Adipocyte (in vitro differentiated cells): ENCODE results near the gene KCNK18.

Experiments
- DNase-seq: peaks from one replicate; pipeline ENCODE4 v3.0.0-alpha.2; 2015; ENCODE audit warnings: low read depth
- H3K27me3 ChIP-seq: replicated peaks from 2 replicates; pipeline ENCODE4 v1.7.0; 2013; ENCODE audit warnings: mild to moderate bottlenecking, low read length, moderate library complexity; ENCODE audit not compliant: control insufficient read depth, insufficient read depth
- H3K36me3 ChIP-seq: 2 replicates; pipeline ENCODE4 v1.7.0; 2013; ENCODE audit warnings: low read length, mild to moderate bottlenecking, moderate library complexity; ENCODE audit not compliant: control insufficient read depth, insufficient read depth, severe bottlenecking
- H3K4me1 ChIP-seq: 2 replicates; pipeline ENCODE4 v1.7.0; 2013; ENCODE audit warnings: mild to moderate bottlenecking, low read length, moderate library complexity; ENCODE audit not compliant: control insufficient read depth, insufficient read depth
- H3K4me3 ChIP-seq: 2 replicates; pipeline ENCODE4 v1.7.0; 2013; ENCODE audit warnings: mild to moderate bottlenecking, low read length, moderate library complexity
- H3K9ac ChIP-seq: 2 replicates; pipeline ENCODE4 v1.7.0; 2013; ENCODE audit warnings: mild to moderate bottlenecking, low read length, moderate library complexity
- H3K9me3 ChIP-seq: 2 replicates; pipeline ENCODE4 v1.7.0; 2013; ENCODE audit warnings: mild to moderate bottlenecking, low read length, moderate library complexity; ENCODE audit not compliant: control insufficient read depth

The KCNK18 gene

DNA sequence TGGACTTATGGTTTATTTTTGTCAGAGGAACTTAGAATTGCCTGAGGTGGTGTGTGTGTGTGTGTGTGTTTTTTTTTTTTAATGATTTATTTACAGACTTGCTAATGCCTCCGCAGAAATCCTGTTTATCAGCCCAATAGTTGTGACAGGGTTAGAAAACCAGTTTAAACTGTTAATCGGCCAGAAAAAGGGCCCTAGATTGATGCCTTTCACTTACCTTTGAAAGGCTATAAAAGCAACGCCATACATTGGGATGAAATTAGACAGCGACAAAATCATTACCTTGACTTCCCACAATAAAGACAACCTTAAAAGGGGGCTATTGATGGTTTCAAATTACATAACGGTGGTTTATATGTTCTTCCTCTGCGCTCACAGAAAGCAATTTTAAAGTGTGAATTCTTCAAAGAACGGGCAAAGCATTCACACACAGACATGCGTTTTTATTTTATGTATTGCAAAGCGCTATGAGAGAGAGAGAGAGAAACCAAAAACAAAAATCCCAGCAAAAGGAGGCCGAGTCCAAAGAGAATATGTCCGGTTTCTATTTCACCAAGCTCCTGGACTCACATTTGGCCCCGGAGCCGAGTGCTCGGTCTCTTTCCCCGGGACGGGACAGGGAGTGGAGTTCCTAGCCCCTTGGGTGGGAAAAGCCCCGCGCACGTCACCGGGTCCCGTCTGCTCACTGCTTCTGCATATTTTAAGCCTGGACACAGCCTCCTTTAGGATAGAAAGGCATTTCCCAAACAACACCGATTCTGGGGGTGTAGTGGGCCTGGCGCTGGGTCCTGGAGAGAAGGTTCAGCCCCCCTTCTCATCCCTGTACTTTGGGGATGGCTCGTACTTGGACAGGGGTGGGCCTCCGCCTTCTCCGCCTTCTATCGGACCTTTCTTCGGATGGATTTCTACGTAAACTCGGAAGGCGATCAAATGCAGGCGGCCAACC lies 32.4 kb upstream of the KCNK18 start:
- H3K9ac ChIP-seq, result peak overlapping the region; percentile 9
- H3K4me1 ChIP-seq, result peaks cover 3% of the 10 kb centered on the region
- peak; percentile 16 for DNase-seq
- H3K27me3 ChIP-seq, result peaks cover 90% of the 10 kb centered on the region
- no peaks in the 10 kb centered on the region for H3K36me3 ChIP-seq
- peak overlapping the region; percentile 53 for H3K4me3 ChIP-seq
- H3K9me3 ChIP-seq, result peaks cover 13% of the 10 kb centered on the region

DNA sequence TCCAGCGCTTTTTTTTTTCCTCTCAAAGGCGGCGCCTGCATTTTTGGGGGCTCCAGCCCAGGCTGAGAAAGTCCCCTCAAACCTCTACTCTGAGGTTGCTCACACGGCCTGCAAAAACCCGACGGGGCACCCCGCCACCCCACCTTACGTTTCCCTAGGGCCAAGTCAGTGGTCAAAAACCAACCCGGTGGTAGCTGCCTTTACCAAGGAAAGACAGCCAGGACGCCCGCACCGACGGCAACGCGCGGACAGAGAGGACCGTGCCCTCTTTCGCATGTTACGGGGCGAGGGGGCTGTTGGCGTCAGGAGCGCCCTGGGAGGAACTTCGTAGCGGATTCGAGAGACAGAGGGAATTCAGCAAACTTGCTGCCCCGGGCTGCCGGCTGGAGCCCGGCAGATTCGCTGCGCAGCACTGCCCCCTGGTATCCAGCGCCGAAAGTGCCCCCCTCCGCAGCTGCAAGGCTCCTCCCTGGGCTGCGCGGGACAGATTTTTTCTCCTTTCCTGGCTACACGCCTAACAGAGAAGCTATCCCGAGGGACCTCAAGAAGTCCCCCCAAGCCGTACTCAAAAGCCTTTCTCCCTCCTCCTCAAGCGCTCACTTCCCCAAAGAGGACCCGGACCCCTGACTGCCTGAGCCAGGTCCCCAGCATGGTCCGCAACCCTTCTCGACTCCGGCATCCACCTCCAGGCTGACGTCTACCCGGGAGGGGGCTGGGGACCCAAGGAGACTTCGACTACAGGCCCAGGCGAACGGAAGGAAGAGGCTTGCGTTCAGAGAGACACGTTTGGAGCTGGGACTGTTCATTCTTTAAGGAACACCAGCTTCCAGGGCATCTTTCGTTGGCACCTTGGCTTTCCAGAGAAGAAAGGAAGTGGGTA lies 31.5 kb upstream of the KCNK18 start:
- Histone ChIP-seq H3K9ac (peak overlapping the region; percentile 9), H3K4me1 (peaks cover 3% of the 10 kb centered on the region), H3K27me3 (peaks cover 90% of the 10 kb centered on the region), H3K4me3 (peak overlapping the region; percentile 53), H3K36me3 (no peaks in the 10 kb centered on the region), H3K9me3 (peaks cover 8% of the 10 kb centered on the region)
- DNase-seq, result peak; percentile 51

DNA sequence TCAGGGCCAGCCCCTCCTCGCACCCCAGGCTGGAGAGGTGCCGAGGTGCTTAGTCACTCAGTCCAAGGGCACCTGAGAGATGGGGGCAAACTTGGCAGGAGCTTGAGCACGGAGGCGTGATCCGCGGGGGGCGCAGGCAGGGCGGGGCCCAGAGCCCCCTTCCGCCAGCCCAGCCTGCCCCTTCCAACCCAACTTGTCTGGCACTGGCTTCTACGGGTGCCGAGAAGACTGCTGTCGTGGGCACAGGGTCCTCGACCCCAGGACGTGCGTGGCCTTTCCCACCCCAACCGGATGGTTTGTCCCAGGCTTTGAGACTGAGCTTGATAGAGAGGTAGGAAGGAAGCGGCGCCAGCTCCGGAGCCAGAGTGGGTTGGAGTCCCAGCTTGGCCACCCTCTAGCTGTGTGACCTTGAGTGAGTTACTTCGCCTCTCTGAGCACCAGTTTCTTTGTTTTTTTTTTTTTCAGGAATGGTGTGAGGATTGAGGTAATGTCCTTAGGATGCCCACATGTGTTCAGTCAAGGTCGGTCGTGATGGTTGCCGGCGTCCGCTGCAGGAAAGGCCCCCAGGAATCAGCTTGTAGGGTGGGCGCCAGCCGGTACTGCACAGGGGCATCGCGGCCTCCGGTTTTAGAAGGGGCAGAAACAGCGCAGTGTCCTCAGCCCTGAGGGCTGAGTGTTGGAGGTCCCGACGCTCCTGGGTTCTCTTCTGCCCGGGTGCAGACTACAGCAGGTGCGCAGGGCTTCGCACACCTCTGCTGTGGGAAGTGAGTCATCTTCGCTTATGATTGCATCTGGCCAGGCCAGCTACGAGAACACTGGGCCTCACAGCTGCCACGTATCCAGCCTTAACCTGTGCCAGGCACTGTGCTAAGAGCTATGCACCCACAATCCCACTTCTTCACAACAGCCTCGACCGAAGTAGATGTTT lies 30.6 kb upstream of the KCNK18 start:
- no peak for DNase-seq
- Histone ChIP-seq H3K36me3 (no peaks in the 10 kb centered on the region), H3K9ac (no peak overlapping the region), H3K4me1 (peaks cover 3% of the 10 kb centered on the region), H3K27me3 (peaks cover 90% of the 10 kb centered on the region), H3K9me3 (peaks cover under 1% of the 10 kb centered on the region), H3K4me3 (no peak overlapping the region)

DNA sequence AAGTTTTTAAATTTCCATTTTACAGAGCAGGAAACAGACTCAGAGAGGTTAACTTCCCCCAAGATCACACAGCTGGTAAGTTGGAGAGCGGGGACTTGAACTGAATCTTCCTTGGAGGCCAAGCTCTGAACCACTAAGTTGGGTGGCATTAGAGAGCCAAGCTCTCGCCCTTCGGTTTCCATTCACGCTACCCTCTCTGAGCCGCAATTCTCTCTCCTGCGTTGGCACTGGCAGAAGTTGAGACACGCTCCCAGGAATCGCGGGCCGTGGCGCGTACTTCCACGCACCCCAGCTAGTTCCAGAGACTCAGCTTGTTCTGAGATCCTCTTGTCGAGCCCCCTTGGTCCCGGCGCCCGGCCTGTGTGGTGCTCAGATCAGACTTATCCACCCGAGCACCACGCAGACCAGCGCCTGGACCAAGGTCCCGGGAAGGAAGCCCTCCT lies 29.9 kb upstream of the KCNK18 start:
- Histone ChIP-seq H3K36me3 (no peaks in the 10 kb centered on the region), H3K9ac (no peak overlapping the region), H3K27me3 (peaks cover 90% of the 10 kb centered on the region), H3K4me1 (peaks cover 3% of the 10 kb centered on the region), H3K4me3 (no peak overlapping the region), H3K9me3 (no peaks in the 10 kb centered on the region)
- no peak for DNase-seq

DNA sequence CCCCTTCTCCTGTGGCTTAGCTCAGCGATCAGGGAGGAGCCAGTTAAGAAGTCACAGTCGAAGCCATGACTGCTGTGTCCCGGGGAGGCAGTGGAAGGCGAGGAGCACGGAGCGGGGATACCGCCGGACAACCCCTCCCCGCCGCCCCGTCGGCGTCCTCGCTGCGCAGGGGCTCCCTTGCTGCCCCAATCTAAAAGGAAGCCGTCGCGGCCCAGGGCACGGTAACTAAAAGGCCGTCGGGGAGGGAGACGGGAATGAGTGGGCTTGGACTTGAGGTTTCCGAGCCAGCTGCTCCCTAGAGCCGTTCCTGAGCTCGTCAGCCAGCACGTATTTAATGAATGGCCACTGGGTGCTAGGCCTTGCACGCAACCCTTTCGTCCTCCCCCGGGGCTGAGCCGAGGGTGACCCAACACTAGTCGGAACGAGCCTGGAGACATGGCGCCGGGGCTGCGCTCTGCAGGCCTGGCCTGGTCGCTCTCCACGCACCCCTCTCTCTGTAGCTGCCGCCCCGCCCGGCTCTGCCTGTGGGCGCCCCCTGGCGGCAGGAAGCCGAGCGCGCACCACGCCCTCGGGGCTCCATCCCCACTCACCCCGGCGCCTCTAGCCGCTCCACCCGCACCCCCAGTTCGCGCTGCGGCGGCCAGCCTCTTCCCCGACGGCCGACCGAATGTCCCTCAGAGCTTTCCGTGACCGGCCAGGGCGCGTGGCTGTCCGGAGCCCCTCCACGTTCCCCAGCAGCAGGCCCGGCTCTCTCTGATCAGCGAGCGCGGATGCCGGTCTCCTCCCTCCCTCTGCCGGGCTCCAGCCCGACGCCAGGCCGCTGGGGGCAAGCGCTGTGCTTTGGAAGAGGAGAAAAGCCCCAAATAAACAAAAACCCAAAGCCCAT lies 29.3 kb upstream of the KCNK18 start:
- peaks cover 3% of the 10 kb centered on the region for H3K4me1 ChIP-seq
- DNase-seq, result peak; percentile 64
- no peaks in the 10 kb centered on the region for H3K9me3 ChIP-seq
- peak overlapping the region; percentile 18 for H3K4me3 ChIP-seq
- H3K9ac ChIP-seq, result no peak overlapping the region
- H3K36me3 ChIP-seq, result no peaks in the 10 kb centered on the region
- peaks cover 92% of the 10 kb centered on the region for H3K27me3 ChIP-seq

DNA sequence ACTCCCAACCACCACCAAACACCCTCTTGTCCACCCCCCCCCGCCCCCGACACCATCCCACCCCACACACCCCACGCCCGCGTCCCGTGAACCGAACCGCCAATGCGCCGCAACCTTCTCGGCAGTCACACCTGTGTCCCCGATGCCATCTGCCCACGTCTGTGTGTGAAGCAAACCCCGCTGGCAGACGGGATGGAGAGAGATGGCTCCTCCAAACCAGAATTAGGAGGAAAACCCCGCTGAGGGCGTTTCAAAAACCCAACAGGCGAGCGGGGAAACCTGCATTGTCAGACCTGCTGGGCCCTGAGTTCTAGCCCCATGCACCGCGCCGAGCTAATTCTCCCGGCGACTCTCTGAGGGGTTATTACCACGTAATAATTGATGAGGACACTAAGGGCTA lies 28.6 kb upstream of the KCNK18 start:
- no peak overlapping the region for H3K4me3 ChIP-seq
- peaks cover 92% of the 10 kb centered on the region for H3K27me3 ChIP-seq
- no peaks in the 10 kb centered on the region for H3K36me3 ChIP-seq
- H3K9me3 ChIP-seq, result no peaks in the 10 kb centered on the region
- DNase-seq, result no peak
- peaks cover 3% of the 10 kb centered on the region for H3K4me1 ChIP-seq
- no peak overlapping the region for H3K9ac ChIP-seq

DNA sequence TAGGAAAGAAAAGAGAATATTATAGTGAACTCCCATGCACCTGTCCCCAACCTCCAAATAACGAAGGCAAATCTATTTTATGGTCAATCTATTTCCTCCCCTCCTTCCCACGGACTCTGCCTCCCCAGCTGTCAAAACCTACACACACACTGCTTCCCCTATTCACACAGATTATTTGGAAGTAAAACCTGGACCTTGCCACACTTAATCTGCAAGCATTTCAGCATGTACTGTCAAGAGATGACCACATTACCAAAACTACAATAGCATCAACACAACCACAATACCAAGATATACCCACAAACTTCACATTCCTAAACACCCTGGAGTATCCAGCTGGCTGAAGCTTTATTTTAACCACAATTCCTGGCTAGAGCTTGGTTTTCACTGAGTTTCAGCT lies 27.8 kb upstream of the KCNK18 start:
- H3K9me3 ChIP-seq, result no peaks in the 10 kb centered on the region
- no peak overlapping the region for H3K4me3 ChIP-seq
- no peak overlapping the region for H3K9ac ChIP-seq
- H3K4me1 ChIP-seq, result peaks cover 3% of the 10 kb centered on the region
- H3K27me3 ChIP-seq, result peaks cover 91% of the 10 kb centered on the region
- no peak for DNase-seq
- no peaks in the 10 kb centered on the region for H3K36me3 ChIP-seq

DNA sequence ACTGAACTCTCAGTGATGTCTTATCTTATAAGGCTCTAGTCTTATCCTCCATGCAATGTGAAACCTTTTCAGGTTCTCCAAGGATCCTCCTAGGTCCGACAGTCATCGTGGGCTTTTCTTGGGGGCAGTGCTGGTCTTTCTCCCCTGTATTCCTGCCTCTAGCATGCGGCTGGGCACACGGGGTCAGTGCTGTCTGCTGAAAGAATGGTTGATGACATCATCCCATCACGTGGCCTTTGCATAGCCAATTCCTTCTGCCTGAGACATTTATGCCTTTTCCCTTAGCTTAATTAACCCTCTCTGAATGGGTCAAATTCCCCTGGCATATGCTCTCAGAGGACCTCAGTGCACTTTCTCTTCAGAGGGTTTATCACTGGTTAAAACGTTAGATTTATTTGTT lies 27.0 kb upstream of the KCNK18 start:
- no peaks in the 10 kb centered on the region for H3K36me3 ChIP-seq
- no peak overlapping the region for H3K9ac ChIP-seq
- H3K9me3 ChIP-seq, result no peaks in the 10 kb centered on the region
- H3K4me1 ChIP-seq, result peaks cover 7% of the 10 kb centered on the region
- no peak overlapping the region for H3K4me3 ChIP-seq
- H3K27me3 ChIP-seq, result peaks cover 86% of the 10 kb centered on the region
- DNase-seq, result no peak

DNA sequence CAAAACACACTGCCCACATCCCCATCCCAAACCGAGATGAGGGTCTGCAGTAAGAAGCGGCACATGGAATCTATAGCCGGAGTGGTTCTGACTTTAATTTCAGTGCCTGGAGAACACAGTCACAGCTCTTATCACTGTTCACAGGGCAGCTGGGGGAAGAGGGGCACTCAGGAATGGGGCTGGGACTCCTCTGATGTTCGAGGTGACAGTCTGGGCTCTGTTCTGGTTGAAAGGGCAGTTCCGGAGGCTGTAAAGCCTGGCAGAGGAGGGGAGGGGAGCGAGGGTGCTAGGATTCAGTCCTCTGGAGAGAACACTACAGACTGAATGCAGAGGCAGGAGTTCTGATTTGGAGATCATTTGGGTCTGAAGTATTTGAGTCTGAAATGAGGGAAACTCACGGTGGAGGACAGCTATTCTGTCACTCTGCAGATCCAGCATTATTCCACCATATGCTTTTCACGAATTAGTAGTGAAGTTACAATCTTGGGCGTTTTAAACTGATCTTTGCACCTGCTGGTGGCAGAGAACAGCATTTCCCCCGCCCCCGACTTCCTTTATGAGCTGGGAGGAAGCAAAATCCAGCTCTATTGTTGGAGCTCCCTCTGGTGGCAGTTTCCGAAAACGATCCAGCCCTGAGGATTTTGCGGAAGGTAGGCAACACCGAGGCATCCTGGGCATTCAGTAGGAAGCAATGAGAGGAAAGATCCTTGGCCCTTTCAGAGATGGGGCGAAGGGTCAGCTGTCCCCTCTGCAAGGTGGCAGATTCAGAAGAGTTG lies 22.7 kb upstream of the KCNK18 start:
- peak overlapping the region; percentile 69 for H3K4me3 ChIP-seq
- H3K4me1 ChIP-seq, result peaks cover 9% of the 10 kb centered on the region
- no peaks in the 10 kb centered on the region for H3K36me3 ChIP-seq
- peaks cover 65% of the 10 kb centered on the region for H3K27me3 ChIP-seq
- DNase-seq, result peak; percentile 88
- no peak overlapping the region for H3K9ac ChIP-seq
- H3K9me3 ChIP-seq, result no peaks in the 10 kb centered on the region
